GM23338 (cell line): ENCODE measurements around the gene PDXDC1. TPM values are rescaled to one million over a fixed set of nuclear protein-coding genes. Genes with fewer than 3 reads are reported as not detected.
"Not testable (repeated sequence)": the region's sequence is repeated elsewhere in the genome, so short reads cannot be mapped to it uniquely, and the experiment has no call there.

Experiments used
- ATAC-seq: fragments of 200-7000 bp; cut with Tn5 transposase; 3 replicates; pipeline ENCODE4 v1.9.1; 2020
- DNase-seq: peaks from one replicate; pipeline ENCODE4 v3.0.0-alpha.2; 2015; ENCODE audit warnings: low spot score
- H2AFZ ChIP-seq: fragments of 200-600 bp; sonication (generic); 2 replicates; pipeline ENCODE4 v1.8.0; 2016; ENCODE audit warnings: antibody characterized with exemption, mild to moderate bottlenecking, moderate library complexity
- H3F3A ChIP-seq: fragments of 200-600 bp; sonication (generic); replicated peaks from 2 replicates; pipeline ENCODE4 v1.8.0; 2017; ENCODE audit warnings: antibody characterized with exemption, mixed run types, low read depth
- H3K27ac ChIP-seq: fragments of 200-600 bp; sonication (generic); 2 replicates; pipeline ENCODE4 v1.6.1; 2016; ENCODE audit warnings: low read depth
- H3K27me3 ChIP-seq: fragments of 200-600 bp; sonication (generic); 2 replicates; pipeline ENCODE4 v1.8.0; 2016; ENCODE audit warnings: mild to moderate bottlenecking, mixed run types, moderate library complexity; ENCODE audit not compliant: insufficient read depth
- H3K36me3 ChIP-seq: fragments of 200-600 bp; sonication (generic); 2 replicates; pipeline ENCODE4 v1.8.0; 2016; ENCODE audit warnings: mild to moderate bottlenecking; ENCODE audit not compliant: insufficient read depth
- H3K4me1 ChIP-seq: fragments of 200-600 bp; sonication (generic); 2 replicates; pipeline ENCODE4 v1.8.0; 2016; ENCODE audit warnings: mild to moderate bottlenecking, moderate library complexity; ENCODE audit not compliant: insufficient read depth
- H3K4me2 ChIP-seq: fragments of 200-600 bp; sonication (generic); 2 replicates; pipeline ENCODE4 v1.7.1; 2017; ENCODE audit warnings: mixed run types
- H3K4me3 ChIP-seq: fragments of 200-600 bp; sonication (generic); 2 replicates; pipeline ENCODE4 v1.6.1; 2016; ENCODE audit warnings: mixed run types
- H3K79me2 ChIP-seq: fragments of 200-600 bp; sonication (generic); replicated peaks from 2 replicates; pipeline ENCODE4 v1.8.0; 2017; ENCODE audit warnings: mild to moderate bottlenecking; ENCODE audit not compliant: insufficient read depth
- H3K9me2 ChIP-seq: fragments of 200-600 bp; sonication (generic); 2 replicates; pipeline ENCODE4 v1.8.0; 2017; ENCODE audit not compliant: insufficient read depth
- H4K20me1 ChIP-seq: fragments of 200-600 bp; sonication (generic); replicated peaks from 2 replicates; pipeline ENCODE4 v1.8.0; 2017; ENCODE audit warnings: mild to moderate bottlenecking; ENCODE audit not compliant: insufficient read depth
- H3K27ac Mint-ChIP-seq: 2 replicates; pipeline ENCODE4 v1.8.0; 2020; ENCODE audit warnings: inconsistent platforms, mild to moderate bottlenecking, moderate library complexity, mixed read lengths
- H3K27me3 Mint-ChIP-seq: 3 replicates; pipeline ENCODE4 v1.8.0; 2022; ENCODE audit warnings: low read depth, mild to moderate bottlenecking, moderate library complexity, mixed read lengths, inconsistent platforms; ENCODE audit not compliant: insufficient read depth, poor library complexity
- H3K36me3 Mint-ChIP-seq: 3 replicates; pipeline ENCODE4 v1.8.0; 2021; ENCODE audit warnings: low read depth, mild to moderate bottlenecking, inconsistent platforms, moderate library complexity, mixed read lengths
- H3K4me1 Mint-ChIP-seq: 3 replicates; pipeline ENCODE4 v1.8.0; 2020; ENCODE audit warnings: mild to moderate bottlenecking, inconsistent platforms, mixed read lengths
- H3K4me3 Mint-ChIP-seq: 3 replicates; pipeline ENCODE4 v1.8.0; 2021; ENCODE audit warnings: moderate library complexity, mild to moderate bottlenecking, inconsistent platforms, mixed read lengths
- H3K9me3 Mint-ChIP-seq: 3 replicates; pipeline ENCODE4 v1.8.0; 2020; ENCODE audit warnings: moderate library complexity, mild to moderate bottlenecking, inconsistent platforms, mixed read lengths
- CREB1 ChIP-seq: fragments of 250-450 bp; sonication (Bioruptor Pico); IDR thresholded peaks from 2 replicates; pipeline ENCODE4 v1.5.0; 2020; ENCODE audit warnings: low read depth, mild to moderate bottlenecking, moderate library complexity
- EZH2phosphoT487 ChIP-seq: fragments of 200-600 bp; sonication (generic); IDR thresholded peaks from one replicate; pipeline ENCODE4 v1.8.1; 2018; ENCODE audit warnings: antibody characterized with exemption; ENCODE audit not compliant: unreplicated experiment
- NANOG ChIP-seq: IDR thresholded peaks from 2 replicates; pipeline ENCODE4 v1.6.1; 2016; ENCODE audit warnings: antibody characterized with exemption, borderline replicate concordance
- POLR2AphosphoS5 ChIP-seq: IDR thresholded peaks from 2 replicates; pipeline ENCODE4 v1.6.1; 2016; ENCODE audit warnings: antibody characterized with exemption, low read depth
- STAT1 ChIP-seq: IDR thresholded peaks from one replicate; pipeline ENCODE4 v1.6.1; 2016; ENCODE audit warnings: antibody characterized with exemption; ENCODE audit not compliant: unreplicated experiment
- ZNF114 ChIP-seq: fragments of 250-450 bp; sonication (Bioruptor Pico); IDR thresholded peaks from 2 replicates; pipeline ENCODE4 v1.5.0; 2020; ENCODE audit warnings: mild to moderate bottlenecking, moderate library complexity
- ZNF331 ChIP-seq: fragments of 250-450 bp; sonication (Bioruptor Pico); IDR thresholded peaks from 2 replicates; pipeline ENCODE4 v1.5.0; 2020; ENCODE audit warnings: low read depth, mild to moderate bottlenecking, moderate library complexity
- polyA plus RNA-seq: library from polyadenylated mRNA; unstranded; fragments of >200 nt; fragmentation: Nextera tagmentation; extraction: Ambion mirVana; gene quantifications from 2 replicates; pipeline ENCODE4 v1.2.1, GENCODE V29; 2016
- total RNA-seq: library from RNA; depleted of rRNA; stranded (reverse); fragments of >200 nt; shearing (Covaris generic); gene quantifications from 2 replicates; pipeline ENCODE4 v1.2.3, GENCODE V29; 2014
- TF ChIP-seq, protein P1 (sequence below): IDR thresholded peaks from 2 replicates; pipeline ENCODE4 v1.6.1; 2016; ENCODE audit warnings: antibody characterized with exemption
- TF ChIP-seq, protein P2 (sequence below), 2 experiments: fragments of 200-600 bp in 1 of 2; sonication (generic) in 1 of 2; conservative IDR thresholded peaks; 2 replicates each; pipeline versions ENCODE4 v1.5.1 to v1.6.1; 2016 to 2017; ENCODE audit warnings: antibody characterized with exemption in 2 of 2, low read depth in 2 of 2, mild to moderate bottlenecking in 2 of 2, moderate library complexity in 1 of 2
- TF ChIP-seq, protein P3 (sequence below): IDR thresholded peaks from one replicate; pipeline ENCODE4 v1.6.1; 2018; ENCODE audit warnings: antibody characterized with exemption; ENCODE audit not compliant: unreplicated experiment

PDXDC1 gene
- total and polyA plus RNA-seq, 2 experiments from 2014 or later: 40.0 to 91.6 TPM

DNA sequence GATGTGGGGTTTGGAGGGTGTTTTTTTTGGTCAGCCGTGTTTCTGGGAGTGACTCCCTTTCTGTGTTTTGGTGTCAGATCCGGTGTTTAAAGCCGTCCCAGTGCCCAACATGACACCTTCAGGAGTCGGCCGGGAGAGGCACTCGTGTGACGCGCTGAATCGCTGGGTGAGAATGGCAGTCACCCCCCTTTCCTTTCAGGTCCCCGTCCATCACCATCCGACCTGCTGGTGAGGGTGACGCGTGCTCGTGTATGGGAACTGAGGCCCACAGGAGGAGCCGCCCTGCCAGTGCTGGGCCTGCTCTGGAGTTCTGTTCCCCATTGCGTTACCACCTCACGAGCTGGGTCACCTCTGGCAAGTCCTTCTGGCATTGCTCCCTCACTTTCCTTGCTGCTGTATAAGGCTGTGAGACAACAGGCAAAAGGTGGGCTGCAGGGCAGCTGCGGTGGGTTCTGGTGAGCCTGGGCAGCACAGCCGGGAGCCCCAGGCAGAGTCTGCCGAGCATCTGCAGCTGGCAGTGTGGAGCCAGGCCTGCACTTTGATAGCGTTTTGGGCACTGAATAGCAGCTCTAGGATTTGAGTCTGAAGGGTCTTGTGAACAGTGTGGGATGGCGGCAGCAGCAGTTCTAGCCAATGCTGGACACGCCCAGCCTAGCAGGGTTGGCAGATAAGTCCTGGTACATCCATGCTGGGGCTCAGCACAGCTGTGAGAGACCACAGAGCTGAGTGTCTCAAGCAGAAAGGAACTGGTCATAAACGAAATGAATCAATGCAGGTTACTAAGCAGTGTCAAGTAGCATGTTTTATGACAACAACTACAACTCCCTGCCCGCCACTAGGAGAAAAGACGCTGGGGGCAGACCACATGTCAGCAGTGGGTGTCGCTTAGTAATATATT lies 54.2 kb downstream of the PDXDC1 start:
- H3K9me3 Mint-ChIP-seq, H3K27ac ChIP-seq, H3K4me2 ChIP-seq, H3K79me2 ChIP-seq, H2AFZ ChIP-seq, H3K4me3 Mint-ChIP-seq, H3K27me3 Mint-ChIP-seq, H4K20me1 ChIP-seq, H3K9me2 ChIP-seq, H3K4me1 ChIP-seq, ATAC-seq, H3K27me3 ChIP-seq, H3K36me3 ChIP-seq, H3K4me3 ChIP-seq, DNase-seq: not testable (repeated sequence)
- H3K4me1 Mint-ChIP-seq: peaks cover 15% of the 10 kb centered on the region
- peak overlapping the region; percentile 81; the same call in 1 of the 2 replicates for H3K27ac Mint-ChIP-seq
- peak; percentile 9; the same call in 1 of the 2 replicates for TF ChIP-seq POLR2AphosphoS5
- H3F3A ChIP-seq: peaks cover 13% of the 10 kb centered on the region; the same call in 1 of the 2 replicates
- H3K36me3 Mint-ChIP-seq: peaks cover 52% of the 10 kb centered on the region

DNA sequence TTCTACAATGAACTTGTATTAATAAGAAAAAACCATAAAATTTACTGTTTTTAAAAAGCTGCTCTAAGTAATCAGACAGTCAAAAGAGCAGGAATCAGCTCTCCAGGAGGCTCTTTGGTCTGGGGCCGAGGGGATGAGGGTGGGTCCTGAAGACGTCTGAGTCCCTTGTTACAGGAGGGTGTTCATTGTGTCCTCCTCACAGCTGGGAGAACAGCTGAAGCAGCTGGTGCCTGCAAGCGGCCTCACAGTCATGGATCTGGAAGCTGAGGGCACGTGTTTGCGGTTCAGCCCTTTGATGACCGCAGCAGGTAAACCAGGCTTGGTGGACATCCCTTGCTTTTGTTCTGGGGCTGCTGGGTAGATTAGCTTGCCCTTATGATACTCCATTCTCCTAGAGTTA lies 54.9 kb downstream of the PDXDC1 start:
- Mint-ChIP-seq H3K36me3 (peaks cover 56% of the 10 kb centered on the region), H3K27ac (peak overlapping the region; percentile 68; the same call in 1 of the 2 replicates), H3K4me1 (peaks cover 15% of the 10 kb centered on the region)
- H3K4me3 ChIP-seq, DNase-seq, ATAC-seq, H3K4me3 Mint-ChIP-seq, H3K27ac ChIP-seq, H3K9me2 ChIP-seq, H3K79me2 ChIP-seq, H3K27me3 ChIP-seq, H3K36me3 ChIP-seq, H2AFZ ChIP-seq, H4K20me1 ChIP-seq, H3K4me1 ChIP-seq, H3K9me3 Mint-ChIP-seq, H3K4me2 ChIP-seq, H3K27me3 Mint-ChIP-seq: not testable (repeated sequence)
- H3F3A ChIP-seq: peaks cover 13% of the 10 kb centered on the region; the same call in 1 of the 2 replicates

DNA sequence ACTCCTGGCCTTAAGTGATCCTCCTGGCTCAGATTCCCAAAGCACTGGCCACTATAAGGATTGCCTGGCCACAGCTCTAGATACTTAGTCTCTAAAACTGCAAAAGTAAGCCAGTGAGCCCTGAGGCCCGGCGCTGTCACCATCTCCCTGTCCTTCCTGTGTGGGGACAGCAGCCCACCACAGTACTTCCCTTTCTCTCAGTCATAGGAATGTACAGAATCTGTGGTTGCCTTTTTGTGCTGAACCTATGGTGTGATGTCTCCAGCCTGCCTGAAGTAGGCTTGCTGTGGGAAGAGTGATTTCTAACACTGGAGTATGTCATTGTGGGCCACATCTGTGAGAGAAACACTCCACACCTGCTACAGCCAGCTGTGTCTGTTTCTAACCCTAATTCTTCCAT lies 56.4 kb downstream of the PDXDC1 start:
- H3K27ac ChIP-seq: no peak overlapping the region
- H3K4me3 ChIP-seq: no peak overlapping the region
- no peaks in the 10 kb centered on the region for H3K27me3 ChIP-seq
- peaks cover 8% of the 10 kb centered on the region for H3K4me1 Mint-ChIP-seq
- H3K27ac Mint-ChIP-seq: no peak overlapping the region
- no peaks in the 10 kb centered on the region for H3K9me3 Mint-ChIP-seq
- H3K4me2 ChIP-seq: no peak overlapping the region
- H3K36me3 Mint-ChIP-seq: peaks cover 59% of the 10 kb centered on the region
- ATAC-seq (no peak), DNase-seq (no peak)
- H4K20me1 ChIP-seq: peaks cover 4% of the 10 kb centered on the region
- peaks cover 13% of the 10 kb centered on the region; the same call in 1 of the 2 replicates for H3F3A ChIP-seq
- no peaks in the 10 kb centered on the region for H3K9me2 ChIP-seq
- peaks cover 10% of the 10 kb centered on the region for H3K36me3 ChIP-seq
- 0 out of 2 replicates have a peak, but pooled peaks cover 4% of the 10 kb centered on the region for H3K79me2 ChIP-seq
- peaks cover 5% of the 10 kb centered on the region; the same call in 1 of the 2 replicates for H3K4me1 ChIP-seq
- peaks cover 6% of the 10 kb centered on the region for H3K27me3 Mint-ChIP-seq
- H3K4me3 Mint-ChIP-seq: no peak overlapping the region
- H2AFZ ChIP-seq: no peak overlapping the region
- TF ChIP-seq, protein P1, sequence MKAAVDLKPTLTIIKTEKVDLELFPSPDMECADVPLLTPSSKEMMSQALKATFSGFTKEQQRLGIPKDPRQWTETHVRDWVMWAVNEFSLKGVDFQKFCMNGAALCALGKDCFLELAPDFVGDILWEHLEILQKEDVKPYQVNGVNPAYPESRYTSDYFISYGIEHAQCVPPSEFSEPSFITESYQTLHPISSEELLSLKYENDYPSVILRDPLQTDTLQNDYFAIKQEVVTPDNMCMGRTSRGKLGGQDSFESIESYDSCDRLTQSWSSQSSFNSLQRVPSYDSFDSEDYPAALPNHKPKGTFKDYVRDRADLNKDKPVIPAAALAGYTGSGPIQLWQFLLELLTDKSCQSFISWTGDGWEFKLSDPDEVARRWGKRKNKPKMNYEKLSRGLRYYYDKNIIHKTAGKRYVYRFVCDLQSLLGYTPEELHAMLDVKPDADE: no peak
- no peak for TF ChIP-seq STAT1
- TF ChIP-seq, protein P2, sequence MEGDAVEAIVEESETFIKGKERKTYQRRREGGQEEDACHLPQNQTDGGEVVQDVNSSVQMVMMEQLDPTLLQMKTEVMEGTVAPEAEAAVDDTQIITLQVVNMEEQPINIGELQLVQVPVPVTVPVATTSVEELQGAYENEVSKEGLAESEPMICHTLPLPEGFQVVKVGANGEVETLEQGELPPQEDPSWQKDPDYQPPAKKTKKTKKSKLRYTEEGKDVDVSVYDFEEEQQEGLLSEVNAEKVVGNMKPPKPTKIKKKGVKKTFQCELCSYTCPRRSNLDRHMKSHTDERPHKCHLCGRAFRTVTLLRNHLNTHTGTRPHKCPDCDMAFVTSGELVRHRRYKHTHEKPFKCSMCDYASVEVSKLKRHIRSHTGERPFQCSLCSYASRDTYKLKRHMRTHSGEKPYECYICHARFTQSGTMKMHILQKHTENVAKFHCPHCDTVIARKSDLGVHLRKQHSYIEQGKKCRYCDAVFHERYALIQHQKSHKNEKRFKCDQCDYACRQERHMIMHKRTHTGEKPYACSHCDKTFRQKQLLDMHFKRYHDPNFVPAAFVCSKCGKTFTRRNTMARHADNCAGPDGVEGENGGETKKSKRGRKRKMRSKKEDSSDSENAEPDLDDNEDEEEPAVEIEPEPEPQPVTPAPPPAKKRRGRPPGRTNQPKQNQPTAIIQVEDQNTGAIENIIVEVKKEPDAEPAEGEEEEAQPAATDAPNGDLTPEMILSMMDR (conservative IDR thresholded peaks at IDR 0.05; ENCODE audit: low read depth in 2 of 2): no peak
- no peak for TF ChIP-seq EZH2phosphoT487
- no peak for TF ChIP-seq ZNF114
- no peak for TF ChIP-seq CREB1 (CRISPR knock-in tag)
- TF ChIP-seq, protein P3, sequence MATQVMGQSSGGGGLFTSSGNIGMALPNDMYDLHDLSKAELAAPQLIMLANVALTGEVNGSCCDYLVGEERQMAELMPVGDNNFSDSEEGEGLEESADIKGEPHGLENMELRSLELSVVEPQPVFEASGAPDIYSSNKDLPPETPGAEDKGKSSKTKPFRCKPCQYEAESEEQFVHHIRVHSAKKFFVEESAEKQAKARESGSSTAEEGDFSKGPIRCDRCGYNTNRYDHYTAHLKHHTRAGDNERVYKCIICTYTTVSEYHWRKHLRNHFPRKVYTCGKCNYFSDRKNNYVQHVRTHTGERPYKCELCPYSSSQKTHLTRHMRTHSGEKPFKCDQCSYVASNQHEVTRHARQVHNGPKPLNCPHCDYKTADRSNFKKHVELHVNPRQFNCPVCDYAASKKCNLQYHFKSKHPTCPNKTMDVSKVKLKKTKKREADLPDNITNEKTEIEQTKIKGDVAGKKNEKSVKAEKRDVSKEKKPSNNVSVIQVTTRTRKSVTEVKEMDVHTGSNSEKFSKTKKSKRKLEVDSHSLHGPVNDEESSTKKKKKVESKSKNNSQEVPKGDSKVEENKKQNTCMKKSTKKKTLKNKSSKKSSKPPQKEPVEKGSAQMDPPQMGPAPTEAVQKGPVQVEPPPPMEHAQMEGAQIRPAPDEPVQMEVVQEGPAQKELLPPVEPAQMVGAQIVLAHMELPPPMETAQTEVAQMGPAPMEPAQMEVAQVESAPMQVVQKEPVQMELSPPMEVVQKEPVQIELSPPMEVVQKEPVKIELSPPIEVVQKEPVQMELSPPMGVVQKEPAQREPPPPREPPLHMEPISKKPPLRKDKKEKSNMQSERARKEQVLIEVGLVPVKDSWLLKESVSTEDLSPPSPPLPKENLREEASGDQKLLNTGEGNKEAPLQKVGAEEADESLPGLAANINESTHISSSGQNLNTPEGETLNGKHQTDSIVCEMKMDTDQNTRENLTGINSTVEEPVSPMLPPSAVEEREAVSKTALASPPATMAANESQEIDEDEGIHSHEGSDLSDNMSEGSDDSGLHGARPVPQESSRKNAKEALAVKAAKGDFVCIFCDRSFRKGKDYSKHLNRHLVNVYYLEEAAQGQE: no peak
- no peak for TF ChIP-seq ZNF331 (CRISPR knock-in tag)
- no peak for TF ChIP-seq NANOG
